DLD1 (cell line): Measurements from ENCODE around the gene ERG.

ENCODE experiments used
- in situ Hi-C: cut with HindIII; loops from 2 replicates; pipeline ENCODE4 v1.10.0; 2017; ENCODE audit warnings: low sequenced_read_pairs

ERG gene

GRCh38 chr21:38342739-38343138 lies 155.5 kb downstream of the ERG start:
- in situ Hi-C loops: no loop called here

GRCh38 chr21:38341546-38342012 lies 156.7 kb downstream of the ERG start:
- in situ Hi-C loops: no loop called here

GRCh38 chr21:38340131-38340530 lies 158.1 kb downstream of the ERG start:
- in situ Hi-C loops: no loop called here

GRCh38 chr21:38337793-38338192 lies 160.5 kb downstream of the ERG start:
- in situ Hi-C loops: no loop called here

GRCh38 chr21:38334866-38335265 lies 163.4 kb downstream of the ERG start:
- in situ Hi-C loops: no loop called here

- in situ Hi-C loops: no loop called here
These were observed 164.7 kb downstream of the ERG start for GRCh38 chr21:38333301-38334272.

GRCh38 chr21:38330666-38331065 lies 167.6 kb downstream of the ERG start:
- in situ Hi-C loops: no loop called here
